ENCODE results near the gene CRTAP.
"Not testable (repeated sequence)": the region's sequence is repeated elsewhere in the genome, so short reads cannot be mapped to it uniquely, and the experiment has no call there.

CRTAP gene

DNA sequence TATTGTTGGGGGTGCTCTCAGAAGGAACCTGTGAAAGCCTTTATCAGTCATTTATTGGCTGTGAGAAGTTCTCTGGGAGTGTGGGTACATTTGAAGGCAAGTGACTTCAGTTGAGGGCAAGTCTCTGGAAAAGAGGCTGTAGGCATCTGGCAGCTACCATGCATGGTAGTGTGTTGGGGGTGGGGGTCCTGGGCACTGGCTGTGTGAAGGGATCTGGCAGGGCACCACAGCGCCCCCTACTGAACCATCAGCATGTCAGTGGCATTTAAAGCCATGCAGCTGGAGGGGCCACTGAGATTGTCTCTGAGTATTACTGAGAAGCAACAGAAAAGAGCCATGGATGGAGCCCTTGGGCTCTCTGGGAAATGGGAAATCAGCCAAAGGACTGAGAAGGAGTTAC is 30.6 kb downstream of the CRTAP start:
- DNase-seq, result no peak

DNA sequence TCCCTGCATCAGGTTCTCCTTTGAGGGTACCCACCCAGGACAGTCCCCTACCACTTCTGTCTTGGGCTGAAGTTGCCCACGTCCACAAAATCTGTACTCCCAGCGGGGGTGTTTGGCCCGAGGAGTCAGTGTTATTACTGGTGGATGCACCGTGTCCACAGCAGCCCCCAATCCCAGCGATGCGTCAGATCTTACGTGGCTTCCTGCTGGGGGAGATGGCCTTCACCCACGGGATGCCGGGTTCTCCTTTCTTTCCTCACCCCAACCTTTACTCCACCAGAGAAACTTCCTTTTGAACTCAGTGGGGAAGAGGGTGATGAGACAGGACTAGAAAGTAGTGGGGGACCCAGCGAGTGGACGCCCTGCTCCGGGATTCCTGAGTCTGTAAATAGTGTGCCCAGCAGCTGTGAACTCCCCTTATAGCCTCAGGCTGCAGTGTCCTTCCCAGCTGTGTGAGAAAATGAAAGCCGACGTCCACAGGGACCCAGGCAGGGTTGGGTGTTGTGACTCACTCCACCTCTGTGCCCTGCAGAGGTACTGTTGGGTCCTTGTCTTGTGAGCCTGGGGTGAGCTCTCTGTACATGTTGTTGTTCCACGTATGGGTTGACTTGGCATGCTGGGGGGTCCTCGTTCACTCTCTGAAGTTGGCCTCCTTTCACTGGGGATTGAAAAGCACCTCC is 31.5 kb downstream of the CRTAP start:
- DNase-seq, result no peak

DNA sequence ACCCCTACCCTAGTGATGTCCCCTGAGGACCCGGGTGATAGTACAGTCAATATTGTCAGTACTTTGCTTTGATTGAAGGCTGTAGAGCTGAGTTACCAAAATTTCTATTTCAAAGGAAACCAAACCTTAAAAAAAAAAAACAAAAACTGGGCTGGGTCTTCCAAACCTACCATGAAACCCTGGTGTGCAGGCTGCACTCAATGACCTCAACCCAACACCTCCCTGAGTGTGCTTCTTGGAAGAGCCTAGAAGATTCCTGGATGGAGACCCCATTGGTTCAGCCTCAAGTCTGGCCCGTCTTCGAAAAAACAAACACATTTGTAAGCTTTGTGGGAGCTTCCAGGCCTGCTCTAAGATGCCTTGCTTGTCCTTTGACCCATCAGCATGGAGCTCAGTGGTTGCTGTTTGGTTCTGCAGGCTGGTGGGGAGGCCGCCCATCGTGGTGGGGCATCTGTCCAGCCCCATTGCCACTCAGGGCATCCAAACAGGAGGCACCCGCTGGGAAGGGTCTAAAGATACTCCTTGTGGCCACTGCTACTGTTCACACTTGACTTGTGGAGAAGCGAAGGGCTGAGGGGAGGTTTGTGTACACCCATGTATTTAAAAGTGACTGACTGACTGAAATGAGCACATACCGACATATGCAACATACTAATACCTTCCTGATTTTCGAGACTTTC is 32.2 kb downstream of the CRTAP start:
- no peak for DNase-seq

DNA sequence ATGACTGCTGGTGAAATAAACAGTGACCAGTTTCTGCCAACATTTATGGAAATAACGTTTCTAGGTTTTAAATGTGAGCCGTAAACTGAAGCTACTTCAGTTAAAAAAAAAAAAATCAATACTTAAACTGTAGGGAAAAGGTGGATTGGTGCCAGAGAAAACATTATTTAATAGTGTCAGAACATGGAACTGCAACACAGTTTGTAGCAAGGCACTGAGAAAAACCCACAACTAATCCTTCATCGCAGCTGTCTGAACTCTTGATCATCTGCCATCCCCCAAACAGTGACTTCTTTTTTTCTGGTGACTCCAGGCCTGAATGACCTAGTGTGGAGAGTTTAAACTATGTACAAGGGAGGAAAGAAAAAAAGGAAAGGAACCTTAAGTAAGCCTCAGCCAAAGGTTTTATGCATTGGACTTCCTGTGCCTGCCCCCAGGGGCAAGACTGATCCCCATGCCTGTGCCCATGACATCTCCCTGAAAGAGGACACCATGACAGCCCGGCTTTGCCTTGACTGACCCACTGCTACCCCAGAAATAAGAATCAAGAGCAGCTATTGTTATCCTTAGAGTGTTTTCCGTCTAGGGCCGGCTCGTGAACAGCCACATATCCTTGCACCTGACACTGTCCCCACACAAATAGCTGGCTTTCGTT is 33.1 kb downstream of the CRTAP start:
- no peak for DNase-seq

DNA sequence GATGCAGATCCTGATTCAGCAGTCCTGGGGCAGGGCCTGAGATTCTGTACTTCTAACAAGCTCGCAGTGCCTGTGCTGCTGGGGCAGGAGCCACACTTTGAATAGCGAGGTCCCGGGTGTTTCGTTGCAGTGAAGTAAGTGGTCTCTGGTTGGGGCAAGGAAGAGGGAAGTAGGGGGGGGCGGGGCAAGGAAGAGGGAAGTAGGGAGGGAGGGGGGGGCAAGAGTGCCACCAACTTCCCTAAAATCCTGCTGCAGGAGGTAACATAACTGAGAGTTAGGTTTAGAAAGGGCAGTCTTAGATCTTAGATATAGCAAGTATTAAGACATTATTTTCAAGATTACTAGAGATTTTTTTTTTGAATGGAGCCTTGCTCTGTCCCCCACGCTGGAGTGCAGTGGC is 35.5 kb downstream of the CRTAP start:
- DNase-seq, result no peak

DNA sequence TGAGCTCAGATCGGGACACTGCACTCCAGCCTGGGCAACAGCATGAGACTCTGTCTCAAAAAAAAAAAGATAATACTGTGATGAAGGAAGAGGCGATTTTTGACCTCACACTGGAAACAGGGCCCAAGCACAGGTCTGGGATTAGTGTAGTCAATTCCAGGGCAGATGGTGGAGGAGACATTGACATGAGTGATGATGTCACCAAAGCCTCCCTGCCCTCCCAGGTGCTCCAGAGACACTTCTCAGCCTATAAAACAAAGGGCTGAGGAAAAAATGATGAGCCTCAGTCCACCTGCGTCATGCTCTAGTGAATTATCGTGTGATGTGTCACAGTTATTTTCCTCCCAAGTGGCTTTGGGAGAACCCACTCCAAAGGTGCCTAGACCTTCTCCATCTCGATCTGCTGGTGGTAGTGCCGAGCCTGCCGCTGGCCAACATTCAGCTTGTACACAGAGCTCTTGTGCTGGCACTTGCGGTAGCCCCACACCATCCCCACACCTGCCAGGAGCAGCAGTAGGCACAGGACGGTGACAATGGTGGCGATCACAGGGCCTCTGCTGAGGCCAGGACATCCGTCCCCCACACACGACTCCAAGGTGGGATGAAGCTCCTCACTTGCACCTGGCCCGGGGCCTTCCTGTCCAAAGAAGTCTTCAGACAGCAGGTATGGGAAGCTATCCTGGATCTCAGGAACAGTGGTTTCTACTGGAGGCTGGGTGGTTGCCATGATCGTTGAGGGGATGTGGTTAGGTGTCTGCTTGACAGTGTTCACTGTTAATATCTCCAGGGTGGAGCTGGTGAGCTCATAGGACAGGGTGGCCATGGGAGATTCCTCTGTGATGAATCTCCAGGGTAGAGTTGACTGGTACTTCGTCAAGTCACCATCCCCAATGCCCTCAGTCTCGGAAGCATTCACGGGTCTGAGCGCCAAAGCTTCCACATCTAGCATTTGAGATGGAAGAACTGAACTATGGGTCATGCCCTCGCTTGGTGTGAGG is 38.8 kb downstream of the CRTAP start:
- no peak for DNase-seq

DNA sequence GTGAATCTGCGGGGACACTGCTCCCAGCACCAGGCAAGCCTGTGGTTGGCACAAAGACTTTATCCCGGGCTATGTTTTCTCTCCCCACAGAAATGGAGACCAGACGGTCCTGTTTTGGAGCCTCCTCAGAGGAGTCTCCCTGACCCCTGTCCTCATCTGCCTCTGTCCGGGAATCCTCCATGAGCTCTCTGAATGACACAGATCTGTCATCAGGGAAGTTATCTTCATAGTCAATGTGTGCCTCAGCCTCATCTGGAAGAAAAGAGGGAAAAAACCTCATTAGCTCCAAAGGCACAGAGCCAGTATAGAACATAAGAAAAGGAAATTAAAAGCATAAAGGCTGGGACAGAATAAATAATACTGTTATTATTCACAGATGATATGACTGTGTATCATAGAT is 40.0 kb downstream of the CRTAP start:
- DNase-seq, result no peak

DNA sequence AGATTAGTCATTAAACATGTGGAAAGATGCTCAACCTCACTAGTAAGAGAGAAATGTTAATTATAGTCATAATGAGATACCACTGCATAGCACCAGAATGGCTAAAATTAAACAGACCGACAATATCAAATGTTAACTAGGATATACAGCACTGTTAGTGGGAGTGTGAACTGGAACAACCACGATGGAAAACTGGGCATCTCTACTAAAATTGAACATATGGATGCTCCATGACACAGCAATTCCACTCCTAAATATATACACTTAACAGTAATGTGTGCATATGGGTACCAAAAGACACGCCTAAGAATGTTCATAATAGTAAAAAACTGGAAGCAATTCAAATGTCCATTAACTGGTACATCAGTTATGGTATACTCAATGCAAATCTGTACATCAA is 41.5 kb downstream of the CRTAP start:
- no peak for DNase-seq

DNA sequence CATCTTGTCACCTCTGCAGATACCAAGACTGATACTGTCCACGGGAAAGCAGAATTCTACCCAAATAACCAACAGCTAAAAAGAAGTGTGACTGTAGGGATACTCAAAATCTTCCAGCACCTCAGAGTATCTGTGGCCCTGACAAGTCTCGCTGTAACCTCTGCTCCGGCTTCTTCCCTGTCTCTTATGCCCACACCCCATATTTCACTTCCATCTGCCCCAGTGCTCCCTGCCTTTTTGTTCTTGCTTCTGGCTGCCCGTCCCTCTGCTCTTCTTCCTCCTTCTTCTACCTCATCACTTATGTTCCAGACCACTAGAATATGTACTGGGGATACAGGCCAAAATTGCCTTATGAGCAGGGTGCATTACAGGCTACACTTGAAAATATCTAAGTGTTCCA is 45.4 kb downstream of the CRTAP start:
- DNase-seq, result no peak

DNA sequence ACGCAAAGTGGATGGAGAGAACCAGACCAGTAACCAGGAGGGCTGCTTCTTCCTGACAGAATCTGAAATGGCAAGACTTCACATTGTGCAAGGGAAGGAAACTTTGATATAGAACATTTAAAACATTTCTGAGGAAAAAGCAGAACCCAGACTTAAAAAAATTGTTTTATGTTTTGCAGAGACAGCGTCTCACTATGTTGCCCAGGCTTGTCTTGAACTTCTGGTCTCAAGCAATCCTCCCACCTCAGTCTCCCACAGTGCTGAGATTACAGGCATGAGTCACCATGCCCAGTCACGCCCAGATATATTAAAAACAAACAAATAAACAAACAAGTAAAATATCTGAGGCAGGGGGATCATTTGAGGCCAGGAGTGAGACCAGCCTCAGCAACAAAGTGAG is 46.2 kb downstream of the CRTAP start:
- DNase-seq, result no peak

DNA sequence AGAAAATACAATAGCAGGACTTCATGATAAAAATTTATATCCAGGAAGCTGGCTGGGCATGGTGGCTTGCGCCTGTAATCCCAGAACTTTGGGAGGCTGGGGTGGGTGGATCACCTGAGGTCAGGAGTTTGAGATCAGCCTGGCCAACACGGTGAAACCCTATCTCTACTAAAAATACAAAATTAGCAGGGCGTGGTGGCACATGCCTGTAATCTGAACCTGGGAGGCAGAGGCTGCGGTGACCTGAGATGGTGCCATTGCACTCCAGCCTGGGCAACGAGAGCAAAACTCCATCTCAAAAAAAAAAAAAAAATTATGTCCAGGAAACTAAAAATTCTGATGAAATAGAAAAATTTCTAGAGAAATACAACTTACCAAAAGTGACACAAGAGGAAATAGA is 48.8 kb downstream of the CRTAP start:
- not testable (repeated sequence) for DNase-seq

DNA sequence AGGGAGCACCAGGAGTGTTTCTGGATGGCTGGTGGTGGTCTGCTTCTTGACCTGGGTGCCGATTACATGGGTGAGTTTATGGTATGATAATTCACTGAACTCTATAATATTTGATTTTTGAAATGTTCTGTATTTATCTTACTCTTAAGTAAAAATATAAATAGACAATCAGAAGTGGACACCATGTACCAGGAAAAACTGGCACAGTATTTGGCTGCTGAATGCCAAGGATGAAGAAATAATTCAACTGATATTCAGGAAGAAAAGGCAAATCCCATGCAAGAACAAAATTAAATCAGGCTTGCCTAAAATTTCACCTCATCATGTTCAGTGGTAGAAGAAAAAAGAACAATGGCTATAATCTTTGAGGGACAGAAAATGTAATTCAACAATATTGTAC is 51.6 kb downstream of the CRTAP start:
- DNase-seq, result no peak

DNA sequence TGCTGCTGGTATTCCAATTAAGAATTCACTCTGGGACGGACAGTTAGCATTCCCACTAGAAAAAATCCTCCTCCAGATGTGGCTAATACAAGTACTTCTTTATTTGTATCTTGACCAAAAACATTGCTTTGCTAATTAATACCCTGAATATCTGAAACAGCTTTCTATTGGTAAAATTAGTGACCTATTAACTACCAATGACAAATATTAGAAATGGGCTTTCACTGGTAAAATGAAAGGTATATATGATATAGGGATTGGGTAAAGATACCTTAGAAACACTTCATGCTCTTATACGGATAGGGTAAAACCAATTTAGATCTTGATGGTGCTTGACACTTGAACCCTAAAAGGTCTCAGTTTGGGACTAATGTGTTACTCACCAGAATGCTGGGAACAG is 52.3 kb downstream of the CRTAP start:
- DNase-seq, result no peak

DNA sequence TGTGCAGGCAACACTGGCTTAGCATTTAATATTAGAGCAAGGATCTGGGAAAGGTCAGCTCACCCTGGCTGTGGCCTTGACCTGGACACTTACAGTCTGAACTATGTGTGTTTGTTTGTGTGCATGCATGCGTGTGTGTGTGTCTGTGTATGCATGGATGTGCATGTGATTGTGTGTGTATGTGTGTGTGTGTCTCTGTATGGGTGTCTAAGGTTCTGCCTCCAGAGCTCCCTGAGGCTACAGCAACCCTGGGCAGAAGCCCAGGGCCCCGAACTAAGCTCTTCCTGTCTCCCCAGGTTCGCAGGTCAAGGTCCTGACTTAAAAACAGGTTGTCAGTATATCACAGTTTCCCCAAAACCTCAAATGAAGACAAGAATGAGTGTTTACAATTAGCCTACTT is 53.5 kb downstream of the CRTAP start:
- no peak for DNase-seq

DNA sequence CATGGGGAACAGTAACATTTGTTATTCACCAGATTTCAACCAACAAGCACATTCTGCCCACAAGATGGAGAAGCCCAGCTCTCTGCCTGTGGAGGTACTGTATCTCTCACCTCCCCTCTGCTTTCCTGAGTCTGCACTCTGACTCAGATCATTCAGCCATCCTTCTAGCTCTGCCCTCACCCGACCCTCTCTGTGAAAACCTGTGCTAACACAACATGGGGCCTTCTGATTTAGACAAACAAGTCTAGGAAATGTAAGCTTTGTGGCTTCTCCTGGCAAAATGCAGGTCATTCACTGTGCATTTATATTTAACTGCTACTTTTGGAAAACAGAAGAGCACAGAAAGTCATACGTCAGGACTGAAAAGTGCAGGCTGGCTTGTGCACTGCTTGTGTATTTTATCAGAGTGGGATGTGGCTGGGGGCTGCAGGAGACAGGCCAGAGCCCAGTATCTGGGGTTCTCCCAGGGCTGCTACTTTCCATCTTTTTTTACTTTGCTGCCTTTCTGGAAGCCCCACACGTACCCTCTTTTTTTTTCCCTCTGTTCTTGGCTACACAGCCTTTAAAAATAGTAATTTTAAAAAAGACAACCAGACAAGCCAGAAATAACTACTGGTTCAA is 54.0 kb downstream of the CRTAP start:
- DNase-seq, result no peak

DNA sequence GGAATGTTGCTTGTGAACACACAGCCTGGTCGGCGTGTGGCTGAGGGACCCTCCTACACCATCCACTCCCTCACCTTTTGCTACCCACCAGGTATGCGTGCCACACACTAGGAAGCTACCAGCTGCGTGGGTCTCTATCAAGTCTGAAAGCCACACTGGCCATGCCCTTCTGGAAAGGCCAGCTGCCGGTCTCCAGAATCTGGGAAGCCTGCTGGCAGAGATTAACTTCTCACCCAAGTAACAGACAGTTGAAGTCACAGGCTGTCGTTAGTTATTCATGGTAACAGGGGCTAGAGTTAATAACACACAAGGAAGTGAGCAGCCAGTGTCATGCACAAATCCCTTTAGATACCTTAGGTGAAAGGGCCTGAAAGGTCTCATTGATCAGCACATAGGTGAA is 56.7 kb downstream of the CRTAP start:
- no peak for DNase-seq

DNA sequence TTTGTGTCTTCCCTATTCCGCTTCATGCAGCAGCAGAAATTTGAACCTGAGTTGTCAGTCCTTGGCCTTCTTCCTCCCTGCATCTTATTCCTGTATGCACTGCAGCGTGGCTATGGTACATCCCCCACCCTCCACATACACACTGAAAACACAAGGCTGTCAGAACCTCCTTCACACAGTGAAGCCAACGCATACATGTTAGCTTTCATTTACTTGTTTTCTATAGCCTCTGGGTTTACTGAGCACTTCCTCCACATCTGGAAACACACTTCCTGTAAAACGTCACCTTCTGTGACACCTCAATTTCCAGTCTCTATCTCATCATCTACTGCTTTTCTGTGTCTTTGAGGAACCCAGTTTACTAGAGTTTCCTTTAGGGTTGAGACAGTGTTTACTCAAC is 57.8 kb downstream of the CRTAP start:
- no peak for DNase-seq

DNA sequence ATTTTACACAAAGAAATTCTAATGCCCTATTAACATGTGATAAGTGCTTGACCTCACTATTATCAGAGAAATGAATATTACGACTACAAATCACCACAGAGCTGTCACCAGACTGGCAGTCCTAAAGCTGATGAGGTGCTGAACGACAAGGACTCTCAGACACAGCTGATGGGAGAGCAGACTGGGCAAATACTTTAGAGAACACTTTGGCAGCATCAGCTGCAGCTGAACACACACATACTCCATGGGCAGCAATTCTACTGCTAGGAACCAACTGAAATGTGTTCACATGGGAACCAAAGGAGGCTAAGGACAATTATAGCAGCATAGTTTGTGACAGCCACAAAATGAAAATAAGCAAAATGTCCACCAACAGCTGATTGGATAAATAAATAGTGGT is 59.3 kb downstream of the CRTAP start:
- DNase-seq, result no peak

DNA sequence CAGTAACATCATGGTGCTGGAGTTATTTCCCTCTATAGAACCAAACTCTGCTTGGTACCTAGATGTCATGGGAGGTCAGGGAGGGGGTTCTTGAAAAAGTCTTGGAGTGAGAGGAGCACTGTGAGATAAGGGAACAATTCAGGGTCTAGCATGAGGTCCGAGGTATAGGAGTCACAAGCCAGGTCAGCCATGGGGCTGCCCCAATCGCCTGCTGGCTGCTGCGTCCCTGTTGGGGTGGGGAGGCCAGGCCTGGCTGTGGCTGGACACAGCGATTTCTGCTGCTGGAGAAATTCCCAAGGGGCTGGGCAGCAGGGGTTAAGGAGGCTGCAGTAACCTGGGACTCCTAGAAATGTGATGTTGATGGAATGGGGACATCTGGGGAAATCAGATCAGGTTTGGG is 59.9 kb downstream of the CRTAP start:
- no peak for DNase-seq

DNA sequence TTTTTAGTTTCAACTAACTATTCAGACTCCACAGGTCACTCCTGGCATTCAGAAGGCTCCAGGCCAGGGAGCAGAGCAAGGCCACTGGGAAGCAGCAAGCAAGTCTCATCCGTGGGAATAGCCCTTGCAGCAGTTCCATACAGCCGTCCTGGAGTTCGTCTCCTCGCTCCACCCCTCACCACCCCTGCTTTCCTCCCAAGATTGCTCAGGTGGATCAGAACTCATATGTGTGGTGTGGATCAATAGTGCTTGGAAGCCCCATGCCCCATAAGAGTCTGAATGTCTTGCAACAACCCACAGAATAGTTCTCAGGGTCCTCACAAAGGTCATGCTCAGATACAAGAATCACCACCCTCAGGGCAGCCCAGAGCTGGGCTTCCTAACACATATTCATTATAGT is 60.3 kb downstream of the CRTAP start:
- DNase-seq, result no peak

DNA sequence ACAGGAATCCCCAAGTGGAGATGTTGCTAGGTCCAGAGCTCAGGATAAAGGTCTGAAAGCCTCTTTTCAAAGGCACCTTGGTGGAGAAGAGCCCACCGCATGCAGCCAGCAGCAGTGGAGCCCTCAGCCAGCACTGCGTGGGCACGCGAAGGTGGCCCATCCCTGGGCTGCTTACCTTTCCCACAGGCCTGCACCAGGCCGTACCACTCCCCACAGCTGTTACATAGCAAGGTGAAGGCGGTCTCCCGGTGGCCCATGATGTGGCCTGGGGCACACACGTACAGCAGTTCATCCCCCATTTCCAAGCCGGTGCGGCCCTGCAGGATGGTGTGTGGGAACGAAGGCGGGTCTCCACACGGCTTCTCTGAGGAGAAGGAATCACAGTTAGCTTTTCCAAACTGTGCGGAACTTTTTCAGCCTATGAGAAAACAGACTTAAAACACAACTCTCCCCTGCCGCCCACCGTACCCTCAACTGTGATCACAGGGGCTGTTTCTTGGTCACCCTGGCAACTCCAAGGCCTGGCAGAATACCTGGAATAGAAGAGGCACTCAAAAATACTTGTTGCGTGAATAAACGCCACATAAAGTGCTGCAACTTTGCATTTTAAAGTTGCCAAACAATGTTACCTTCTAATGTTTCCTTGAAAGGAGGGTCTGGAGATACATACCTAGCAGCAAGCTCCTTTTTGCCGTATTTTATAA is 61.0 kb downstream of the CRTAP start:
- DNase-seq, result no peak

DNA sequence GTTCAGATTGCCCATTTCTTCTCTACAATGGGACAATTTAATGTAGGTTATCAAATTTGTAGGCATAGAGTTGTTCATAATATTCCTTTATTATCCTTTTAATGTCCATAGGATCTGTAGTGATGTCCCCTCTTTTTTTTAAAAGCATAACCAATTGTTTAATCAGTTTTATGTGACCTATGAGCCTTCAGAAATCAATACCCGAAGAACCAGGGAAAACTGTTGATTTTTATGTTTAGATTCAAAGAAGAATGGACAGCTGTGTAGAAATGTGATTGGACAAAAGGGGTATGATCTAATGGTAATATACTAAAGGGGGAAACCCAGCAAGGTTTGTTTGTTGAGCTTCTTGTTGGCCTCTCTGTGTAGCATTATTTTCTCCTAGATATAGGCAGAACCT is 65.3 kb downstream of the CRTAP start:
- DNase-seq, result no peak
